ENCODE data around the gene SMCHD1.
A peak's percentile ranks its signal among the peaks of the same experiment; 100 is the strongest.
"Not testable (repeated sequence)": the region's sequence is repeated elsewhere in the genome, so short reads cannot be mapped to it uniquely, and the experiment has no call there.

The SMCHD1 gene

DNA sequence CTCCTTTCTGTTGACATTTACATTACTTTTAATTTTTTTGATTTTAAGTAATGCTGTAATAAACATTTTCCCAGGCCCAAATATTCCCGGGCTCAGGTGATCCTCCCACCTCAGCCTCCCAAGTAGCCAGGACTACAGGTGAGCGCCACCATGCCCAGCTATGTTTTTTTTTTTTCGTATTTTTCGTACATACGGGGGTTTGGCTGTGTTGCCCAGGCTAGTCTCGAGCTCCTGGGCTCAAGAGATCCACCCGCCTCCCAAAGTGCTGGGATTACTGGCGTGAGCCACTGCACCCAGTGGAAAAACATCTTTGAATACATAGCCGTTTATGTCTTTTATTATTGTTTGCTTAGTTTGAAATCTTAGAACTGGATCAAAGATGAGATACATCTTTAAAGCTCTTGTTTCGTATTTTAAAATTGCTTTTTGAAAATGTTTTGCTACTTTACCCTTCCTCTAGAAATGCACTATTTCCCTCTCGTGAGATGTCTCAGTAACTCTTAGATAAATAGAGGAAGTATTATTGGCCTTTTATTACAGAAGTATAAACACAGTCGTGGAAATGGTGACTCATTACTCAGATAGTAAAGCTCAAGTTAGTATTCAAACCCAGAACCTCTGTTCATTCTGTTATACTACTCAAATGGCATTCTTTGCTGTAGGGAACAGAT lies 2.4 kb downstream of the SMCHD1 start:
- DNase-seq, result peak; percentile 90

- DNase-seq, result not testable (repeated sequence)
These were observed 5.3 kb downstream of the SMCHD1 start for GRCh38 chr18:2660849-2661248.

DNA sequence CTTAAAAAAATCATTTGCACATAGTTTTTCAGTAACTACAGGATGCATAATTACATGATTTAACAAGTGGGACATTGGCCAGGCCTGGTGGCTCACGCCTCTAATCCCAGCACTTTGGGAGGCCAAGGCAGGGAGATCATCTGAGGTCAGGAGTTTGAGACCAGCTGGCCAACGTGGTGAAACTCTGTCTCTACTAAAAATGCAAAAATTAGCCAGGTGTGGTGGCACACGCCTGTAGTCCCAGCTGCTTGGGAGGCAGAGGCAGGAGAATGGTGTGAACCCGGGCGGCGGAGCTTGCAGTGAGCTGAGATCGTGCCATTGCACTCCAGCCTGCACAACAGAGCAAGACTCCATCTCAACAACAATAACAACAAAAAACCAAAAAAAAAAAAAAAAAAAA lies 6.8 kb downstream of the SMCHD1 start:
- DNase-seq, result not testable (repeated sequence)

DNA sequence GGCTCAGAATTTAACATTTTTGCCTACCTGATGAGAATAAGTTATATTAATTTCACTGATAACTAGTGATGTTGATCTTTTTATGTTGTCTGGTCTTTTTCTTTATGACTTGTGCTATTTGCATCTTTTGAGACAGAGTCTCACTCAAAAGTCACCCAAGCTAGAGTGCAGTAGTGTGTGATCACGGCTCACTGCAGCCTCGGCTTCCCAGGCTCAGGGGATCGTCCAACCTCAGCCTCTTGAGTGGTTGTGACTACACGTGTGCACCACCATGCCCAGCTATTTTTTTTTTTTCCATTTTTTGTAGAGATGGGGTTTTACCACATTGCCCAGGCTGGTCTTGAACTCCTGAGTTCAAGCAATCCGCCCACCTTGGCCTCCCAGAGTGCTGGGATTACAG lies 7.5 kb downstream of the SMCHD1 start:
- DNase-seq, result no peak

- no peak for DNase-seq
These were observed 16.9 kb downstream of the SMCHD1 start for GRCh38 chr18:2672410-2672809.

DNA sequence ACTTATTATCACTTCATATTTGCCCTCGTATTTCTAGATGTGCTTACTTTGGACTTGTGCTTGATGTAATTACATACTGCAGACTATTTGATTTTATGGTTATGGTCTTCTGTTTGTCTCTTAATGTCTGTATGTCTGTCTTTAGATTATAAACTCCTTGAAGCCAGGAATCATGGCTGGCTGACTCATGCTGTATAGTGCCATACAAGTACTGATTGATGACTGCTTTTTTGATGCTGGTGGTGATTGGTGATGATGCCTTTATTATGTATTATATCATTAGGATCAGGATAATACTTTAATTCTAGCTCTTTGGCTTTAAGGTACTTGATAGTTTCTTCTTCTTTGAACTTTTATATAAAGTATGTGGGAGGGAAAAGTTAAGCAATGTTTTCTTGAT lies 17.3 kb downstream of the SMCHD1 start:
- DNase-seq, result no peak

DNA sequence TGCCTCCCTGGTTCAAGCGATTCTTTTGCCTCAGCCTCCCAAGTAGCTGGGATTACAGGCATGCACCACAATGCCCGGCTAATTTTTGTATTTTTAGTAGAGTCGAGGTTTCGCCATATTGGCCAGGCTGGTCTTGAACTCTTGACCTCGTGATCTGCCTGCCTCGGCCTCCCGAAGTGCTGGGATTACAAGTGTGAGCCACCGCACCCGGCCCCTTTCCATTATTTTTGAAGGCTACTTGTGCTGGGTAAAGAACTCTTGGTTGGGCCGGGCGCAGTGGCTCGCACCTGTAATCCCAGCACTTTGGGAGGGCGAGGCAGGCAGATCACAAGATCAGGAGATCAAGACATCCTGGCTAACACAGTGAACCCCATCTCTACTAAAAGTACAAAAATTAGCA lies 23.4 kb downstream of the SMCHD1 start:
- not testable (repeated sequence) for DNase-seq

GRCh38 chr18:2680216-2680792 lies 24.8 kb downstream of the SMCHD1 start:
- DNase-seq, result no peak

- no peak for DNase-seq
These were observed 26.6 kb downstream of the SMCHD1 start for GRCh38 chr18:2681993-2682603.

- DNase-seq, result no peak
These were observed 27.5 kb downstream of the SMCHD1 start for GRCh38 chr18:2683055-2683454.

- no peak for DNase-seq
These were observed 30.9 kb downstream of the SMCHD1 start for GRCh38 chr18:2686349-2686968.

GRCh38 chr18:2687390-2688001 lies 32.0 kb downstream of the SMCHD1 start:
- DNase-seq, result no peak

DNA sequence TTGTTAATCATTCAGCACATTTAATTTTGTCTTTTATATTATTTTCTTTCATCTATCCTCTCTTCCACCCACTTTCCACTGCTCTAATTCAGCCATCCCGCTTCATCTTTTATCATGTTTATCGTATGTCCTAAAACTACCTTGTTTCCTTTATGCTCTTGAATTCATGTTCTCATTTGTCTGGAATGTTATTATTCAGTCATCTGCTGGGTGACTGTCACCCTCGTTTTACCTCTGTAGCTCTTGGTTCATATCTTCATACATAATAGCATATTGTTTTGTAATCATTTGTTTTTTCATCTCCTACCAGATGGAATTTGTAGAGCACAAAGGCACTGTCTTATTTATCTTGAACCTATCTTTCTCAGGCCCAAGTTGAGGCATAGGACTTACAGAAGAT lies 37.0 kb downstream of the SMCHD1 start:
- no peak for DNase-seq

DNA sequence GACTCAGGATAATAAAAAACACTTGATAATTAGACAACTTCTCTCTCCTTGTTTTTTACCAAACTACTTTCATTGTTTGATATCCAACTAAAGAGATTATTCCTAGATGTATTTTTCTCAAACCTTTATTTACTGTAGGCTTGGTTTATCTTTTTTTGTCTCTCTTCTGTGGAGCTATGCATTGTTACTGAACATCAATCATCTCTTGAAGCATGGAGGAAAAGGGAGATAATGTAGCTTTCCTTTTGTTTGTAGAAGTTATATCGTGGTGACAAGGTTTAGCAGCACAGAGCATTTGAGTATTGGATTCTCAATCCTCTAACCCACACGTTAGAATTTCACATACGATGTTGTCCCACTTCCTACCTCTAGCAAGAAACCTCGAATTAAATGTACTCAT lies 41.7 kb downstream of the SMCHD1 start:
- no peak for DNase-seq

DNA sequence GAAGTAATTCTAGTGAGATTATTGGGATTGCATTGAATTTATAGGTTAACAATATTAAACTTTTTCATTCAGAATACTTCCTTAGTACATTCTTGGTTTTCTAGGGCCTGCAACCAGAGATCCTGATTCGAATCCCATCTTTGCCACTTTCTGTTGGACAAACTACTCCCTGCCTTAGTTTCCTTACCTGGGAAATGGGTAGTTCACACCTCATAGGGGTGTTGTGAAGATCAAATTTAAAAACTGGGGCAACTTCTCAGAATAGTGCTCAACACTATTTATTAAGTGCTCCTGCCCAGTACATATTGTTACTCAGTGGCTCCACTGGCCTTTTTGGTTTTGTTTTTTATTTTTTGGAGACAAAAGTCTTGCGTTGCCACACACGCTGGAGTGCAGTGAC lies 43.5 kb downstream of the SMCHD1 start:
- no peak for DNase-seq

DNA sequence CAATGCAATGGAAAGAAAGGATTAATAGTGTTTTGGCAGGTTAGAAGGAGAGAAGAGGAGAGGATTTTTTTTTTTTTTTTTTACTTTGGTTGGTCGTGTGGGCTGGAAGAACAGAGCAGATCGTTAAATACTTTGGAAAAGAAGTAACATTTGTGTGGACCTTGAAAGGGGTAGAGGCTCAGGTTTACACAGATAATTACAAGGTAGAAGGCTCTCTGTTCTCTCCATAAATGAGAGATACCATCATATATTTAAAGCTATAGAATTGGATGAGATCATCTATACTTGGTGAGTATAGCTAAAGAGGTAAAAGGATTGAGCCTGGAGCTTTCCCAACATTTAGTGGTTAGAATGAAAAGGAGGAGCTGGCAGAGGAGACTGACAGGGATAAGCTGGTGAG lies 49.0 kb downstream of the SMCHD1 start:
- DNase-seq, result no peak

DNA sequence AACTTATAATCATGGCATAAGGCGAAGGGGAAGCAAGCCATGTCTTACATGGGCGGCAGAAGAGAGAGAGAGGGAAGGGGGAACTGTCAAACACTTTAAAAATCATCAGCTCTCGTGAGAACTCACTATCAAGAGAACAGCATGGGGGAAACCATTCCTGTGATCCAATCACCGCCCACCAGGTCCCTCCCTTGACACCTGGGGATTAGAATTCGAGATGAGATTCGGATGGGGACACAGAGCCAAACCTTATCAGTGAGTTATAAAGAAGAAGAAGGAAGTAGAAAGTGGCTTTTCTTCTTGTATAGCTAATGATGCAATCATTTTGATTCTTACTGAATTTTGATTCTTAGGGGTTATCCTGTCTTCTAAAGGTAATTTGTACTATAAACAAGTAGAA lies 51.4 kb downstream of the SMCHD1 start:
- DNase-seq, result no peak

- no peak for DNase-seq
These were observed 52.1 kb downstream of the SMCHD1 start for GRCh38 chr18:2707551-2708168.

DNA sequence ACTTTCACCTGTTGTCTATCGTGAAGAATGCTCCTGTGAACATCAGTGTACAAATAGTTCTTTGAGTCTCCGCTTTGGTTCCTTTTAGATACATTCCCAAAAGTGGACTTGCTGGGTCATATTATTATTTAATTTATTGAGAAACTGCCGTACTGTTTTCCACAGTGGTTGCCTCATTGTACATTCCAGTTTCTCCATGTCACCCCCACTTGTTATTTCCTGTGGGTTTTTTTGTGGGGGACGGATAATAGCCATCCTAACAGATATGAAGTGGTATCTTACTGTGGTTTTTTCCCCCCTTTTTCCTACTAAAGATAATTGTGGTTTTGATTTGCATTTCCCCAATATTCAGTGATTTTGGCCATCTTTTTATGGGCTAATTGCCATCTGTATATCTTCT lies 53.8 kb downstream of the SMCHD1 start:
- no peak for DNase-seq

- DNase-seq, result no peak
These were observed 58.6 kb downstream of the SMCHD1 start for GRCh38 chr18:2714140-2714539.

DNA sequence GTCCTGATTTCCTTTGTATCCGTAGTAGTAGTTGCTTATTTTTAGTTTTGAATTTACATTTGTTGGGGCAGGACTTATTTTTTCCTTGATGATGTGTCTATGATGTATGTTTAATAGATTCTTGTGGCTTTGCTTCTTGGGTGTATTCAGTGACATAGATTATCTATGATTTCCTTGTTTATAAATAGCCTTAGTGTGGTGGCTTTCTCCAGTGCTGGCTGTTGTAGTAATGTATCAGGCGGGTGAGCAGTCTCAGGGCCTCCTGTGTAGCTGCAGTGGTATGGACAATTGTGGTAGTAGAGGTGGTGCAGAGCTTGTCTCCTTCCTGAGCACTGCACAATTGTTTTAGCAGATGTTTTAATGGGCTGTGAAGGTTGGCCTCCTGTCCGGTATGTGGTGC lies 60.5 kb downstream of the SMCHD1 start:
- DNase-seq, result no peak

DNA sequence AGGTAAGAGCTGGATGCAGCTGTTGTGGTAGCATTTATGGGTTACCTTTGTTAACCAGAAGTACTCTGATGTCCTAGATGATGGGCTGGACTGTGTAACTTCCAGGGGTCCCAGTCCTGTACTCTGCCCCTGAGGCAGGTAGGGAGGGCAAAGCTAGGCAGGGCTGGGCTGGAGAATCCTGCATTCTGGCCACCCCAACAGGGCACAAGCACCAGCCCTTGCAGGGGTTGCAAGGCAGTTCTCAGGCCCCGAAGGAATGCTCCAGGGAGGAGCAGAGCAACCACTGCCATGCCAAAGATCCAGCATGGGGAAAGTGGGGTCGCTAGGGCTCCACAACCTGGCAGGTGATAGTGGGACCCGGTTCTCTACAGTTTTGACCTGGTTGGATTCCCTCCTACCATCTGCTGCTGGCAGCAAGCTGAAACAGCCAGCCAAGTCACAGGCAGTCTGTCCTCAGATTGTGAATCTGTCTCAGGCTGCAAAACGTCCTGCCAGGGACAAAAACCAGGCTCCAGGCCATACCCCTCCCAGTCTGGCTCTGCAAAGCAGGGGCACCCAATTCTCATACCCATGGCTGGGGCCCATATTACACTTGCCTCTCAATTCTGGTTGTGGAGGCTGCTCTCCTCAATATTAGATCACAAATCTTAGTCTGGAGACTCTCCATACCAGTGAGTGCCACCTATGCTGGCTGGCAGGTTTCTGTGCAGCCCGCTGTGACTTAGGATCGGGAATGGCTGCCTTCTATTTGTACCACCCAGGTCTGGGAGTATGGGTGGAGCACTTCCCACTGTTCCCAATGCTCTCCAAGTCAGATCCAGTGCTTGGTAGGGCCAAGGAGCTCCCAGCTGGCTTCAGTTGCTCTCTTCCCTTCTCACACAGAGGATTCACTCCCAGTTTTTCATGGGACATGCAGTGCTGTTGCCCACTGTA lies 61.1 kb downstream of the SMCHD1 start:
- no peak for DNase-seq

All from SIG-M5 (cell line).